CD4-positive, CD25-positive, alpha-beta regulatory T cell (primary cell): ENCODE data around the gene CHTF18. TPM values are rescaled to one million over a fixed set of nuclear protein-coding genes. Genes with fewer than 3 reads are reported as not detected.

Source experiments
- polyA plus RNA-seq, 4 donors: library from polyadenylated mRNA; unstranded; fragments of 300-500 nt; fragmentation: Illumina TruSeq; gene quantifications; one replicate each; pipeline ENCODE4 v1.2.3, GENCODE V29; 2021
- total RNA-seq: library from RNA; stranded (reverse); gene quantifications from one replicate; pipeline ENCODE4 v1.2.3, GENCODE V29; 2022

The CHTF18 gene
- total and polyA plus RNA-seq, 5 donors from 2014 or later: 1.1 to 28.8 (median 3.1) TPM

Other genes with a start within 250 kb of the CHTF18 start
- gene PRR35, start 228.2 kb upstream of the CHTF18 start, total RNA-seq: not detected
- gene PRR35, start 228.2 kb upstream of the CHTF18 start, polyA plus RNA-seq: not detected
- 1.9 TPM for gene NHLRC4, start 221.6 kb upstream of the CHTF18 start, total RNA-seq
- 1 to 10 TPM; 3.7 to 5.6 (median 4.8) TPM for gene NHLRC4, start 221.6 kb upstream of the CHTF18 start, polyA plus RNA-seq
- 25.7 TPM for gene PIGQ, start 218.7 kb upstream of the CHTF18 start, total RNA-seq
- 10 to 100 TPM; 11.6 to 15.3 (median 12.9) TPM for gene PIGQ, start 218.7 kb upstream of the CHTF18 start, polyA plus RNA-seq
- gene RAB40C, start 198.6 kb upstream of the CHTF18 start, total RNA-seq: 12.1 TPM
- 1 to 10 TPM; 6.8 to 9.6 (median 8.2) TPM for gene RAB40C, start 198.6 kb upstream of the CHTF18 start, polyA plus RNA-seq
- 0.22 TPM for gene WFIKKN1, start 157.6 kb upstream of the CHTF18 start, total RNA-seq
- not detected for gene WFIKKN1, start 157.6 kb upstream of the CHTF18 start, polyA plus RNA-seq
- 45.3 TPM for gene METTL26, start 152.3 kb upstream of the CHTF18 start, total RNA-seq
- gene METTL26, start 152.3 kb upstream of the CHTF18 start, polyA plus RNA-seq: 100 to 1,000 TPM in 2 of 4 donors, 10 to 100 TPM in 2; 82.7 to 133 (median 102) TPM
- 10.5 TPM for gene MCRIP2, start 146.8 kb upstream of the CHTF18 start, total RNA-seq
- gene MCRIP2, start 146.8 kb upstream of the CHTF18 start, polyA plus RNA-seq: 10 to 100 TPM; 18.0 to 23.1 (median 18.4) TPM
- 11.4 TPM for gene WDR90, start 139.3 kb upstream of the CHTF18 start, total RNA-seq
- 1 to 10 TPM in 2 of 4 donors, under 1 TPM in 2; 0.89 to 2.5 (median 1.1) TPM for gene WDR90, start 139.3 kb upstream of the CHTF18 start, polyA plus RNA-seq
- gene RHOT2, start 120.5 kb upstream of the CHTF18 start, total RNA-seq: 212 TPM
- gene RHOT2, start 120.5 kb upstream of the CHTF18 start, polyA plus RNA-seq: 10 to 100 TPM; 34.3 to 47.1 (median 38.4) TPM
- 3.2 TPM for gene RHBDL1, start 112.9 kb upstream of the CHTF18 start, total RNA-seq
- 1 to 10 TPM in 1 of 4 donors, under 1 TPM in 2, not detected in 1; 0.49 to 1.5 (median 0.88) TPM for gene RHBDL1, start 112.9 kb upstream of the CHTF18 start, polyA plus RNA-seq
- gene STUB1, start 108.2 kb upstream of the CHTF18 start, total RNA-seq: 63.2 TPM
- gene STUB1, start 108.2 kb upstream of the CHTF18 start, polyA plus RNA-seq: 100 to 1,000 TPM; 117 to 142 (median 135) TPM
- 22.7 TPM for gene JMJD8, start 104.3 kb upstream of the CHTF18 start, total RNA-seq
- gene JMJD8, start 104.3 kb upstream of the CHTF18 start, polyA plus RNA-seq: 10 to 100 TPM; 29.2 to 36.2 (median 33.4) TPM
- 8.9 TPM for gene WDR24, start 98.2 kb upstream of the CHTF18 start, total RNA-seq
- 10 to 100 TPM in 2 of 4 donors, 1 to 10 TPM in 2; 7.9 to 10.4 (median 10.0) TPM for gene WDR24, start 98.2 kb upstream of the CHTF18 start, polyA plus RNA-seq
- gene FBXL16, start 82.8 kb upstream of the CHTF18 start, total RNA-seq: 18.6 TPM
- gene FBXL16, start 82.8 kb upstream of the CHTF18 start, polyA plus RNA-seq: 10 to 100 TPM in 1 of 4 donors, 1 to 10 TPM in 3; 8.5 to 10.5 (median 9.3) TPM
- gene METRN, start 73.5 kb upstream of the CHTF18 start, total RNA-seq: 4.6 TPM
- gene METRN, start 73.5 kb upstream of the CHTF18 start, polyA plus RNA-seq: 10 to 100 TPM; 14.3 to 24.1 (median 17.7) TPM
- 13.6 TPM for gene ANTKMT, start 67.5 kb upstream of the CHTF18 start, total RNA-seq
- gene ANTKMT, start 67.5 kb upstream of the CHTF18 start, polyA plus RNA-seq: 10 to 100 TPM; 60.3 to 85.9 (median 64.4) TPM
- gene CCDC78, start 62.2 kb upstream of the CHTF18 start, total RNA-seq: 2.5 TPM
- gene CCDC78, start 62.2 kb upstream of the CHTF18 start, polyA plus RNA-seq: under 1 TPM; 0.37 to 0.70 (median 0.43) TPM
- gene HAGHL, start 61.5 kb upstream of the CHTF18 start, total RNA-seq: 15.6 TPM
- gene HAGHL, start 61.5 kb upstream of the CHTF18 start, polyA plus RNA-seq: 1 to 10 TPM; 2.2 to 4.3 (median 3.2) TPM
- 42.6 TPM for gene CIAO3, start 47.6 kb upstream of the CHTF18 start, total RNA-seq
- gene CIAO3, start 47.6 kb upstream of the CHTF18 start, polyA plus RNA-seq: 10 to 100 TPM; 17.2 to 26.6 (median 19.7) TPM
- not detected for gene MSLN, start 27.9 kb upstream of the CHTF18 start, total RNA-seq
- gene MSLN, start 27.9 kb upstream of the CHTF18 start, polyA plus RNA-seq: not detected
- 20.8 TPM for gene RPUSD1, start 239 bp upstream of the CHTF18 start, total RNA-seq
- 10 to 100 TPM; 22.3 to 24.9 (median 23.0) TPM for gene RPUSD1, start 239 bp upstream of the CHTF18 start, polyA plus RNA-seq
- gene GNG13, start 12.1 kb downstream of the CHTF18 start, total RNA-seq: not detected
- not detected for gene GNG13, start 12.1 kb downstream of the CHTF18 start, polyA plus RNA-seq
- 40.0 TPM for gene LMF1, start 182.4 kb downstream of the CHTF18 start, total RNA-seq
- 10 to 100 TPM in 3 of 4 donors, 1 to 10 TPM in 1; 9.9 to 12.9 (median 11.3) TPM for gene LMF1, start 182.4 kb downstream of the CHTF18 start, polyA plus RNA-seq
- gene SOX8, start 193.2 kb downstream of the CHTF18 start, total RNA-seq: 1.1 TPM
- gene SOX8, start 193.2 kb downstream of the CHTF18 start, polyA plus RNA-seq: under 1 TPM; 0.16 to 0.53 (median 0.24) TPM